Kidney epithelial cell (primary cell): ENCODE measurements around the gene TRIM56. TPM values are rescaled to one million over a fixed set of nuclear protein-coding genes. Genes with fewer than 3 reads are reported as not detected.
A peak's percentile ranks its signal among the peaks of the same experiment; 100 is the strongest.

Experiments used
- DNase-seq: peaks from one replicate; pipeline ENCODE4 v3.0.0-alpha.2; 2010; ENCODE audit warnings: low read depth
- H3K27me3 ChIP-seq: 2 replicates; pipeline ENCODE4 v1.6.0; 2011; ENCODE audit warnings: low read length; ENCODE audit not compliant: control insufficient read depth, insufficient read depth
- H3K36me3 ChIP-seq: 2 replicates; pipeline ENCODE4 v1.5.1; 2011; ENCODE audit warnings: low read length; ENCODE audit not compliant: control insufficient read depth, insufficient read depth
- H3K4me3 ChIP-seq: 2 replicates; pipeline ENCODE4 v1.5.1; 2011; ENCODE audit warnings: low read depth, mild to moderate bottlenecking, control low read depth, low read length
- total RNA-seq: library from RNA; depleted of rRNA; stranded (reverse); fragments of >200 nt; gene quantifications from 2 replicates; pipeline ENCODE4 v1.2.3, GENCODE V29; 2015
- TF ChIP-seq, protein P1 (sequence below): IDR thresholded peaks from 2 replicates; pipeline ENCODE4 v1.5.1; 2011; ENCODE audit warnings: mild to moderate bottlenecking, moderate library complexity, low read length, control low read depth, inconsistent platforms; ENCODE audit not compliant: insufficient read depth, poor library complexity, severe bottlenecking

The TRIM56 gene
- total RNA-seq, 1 donor from 2014 or later: 16.7 TPM

DNA sequence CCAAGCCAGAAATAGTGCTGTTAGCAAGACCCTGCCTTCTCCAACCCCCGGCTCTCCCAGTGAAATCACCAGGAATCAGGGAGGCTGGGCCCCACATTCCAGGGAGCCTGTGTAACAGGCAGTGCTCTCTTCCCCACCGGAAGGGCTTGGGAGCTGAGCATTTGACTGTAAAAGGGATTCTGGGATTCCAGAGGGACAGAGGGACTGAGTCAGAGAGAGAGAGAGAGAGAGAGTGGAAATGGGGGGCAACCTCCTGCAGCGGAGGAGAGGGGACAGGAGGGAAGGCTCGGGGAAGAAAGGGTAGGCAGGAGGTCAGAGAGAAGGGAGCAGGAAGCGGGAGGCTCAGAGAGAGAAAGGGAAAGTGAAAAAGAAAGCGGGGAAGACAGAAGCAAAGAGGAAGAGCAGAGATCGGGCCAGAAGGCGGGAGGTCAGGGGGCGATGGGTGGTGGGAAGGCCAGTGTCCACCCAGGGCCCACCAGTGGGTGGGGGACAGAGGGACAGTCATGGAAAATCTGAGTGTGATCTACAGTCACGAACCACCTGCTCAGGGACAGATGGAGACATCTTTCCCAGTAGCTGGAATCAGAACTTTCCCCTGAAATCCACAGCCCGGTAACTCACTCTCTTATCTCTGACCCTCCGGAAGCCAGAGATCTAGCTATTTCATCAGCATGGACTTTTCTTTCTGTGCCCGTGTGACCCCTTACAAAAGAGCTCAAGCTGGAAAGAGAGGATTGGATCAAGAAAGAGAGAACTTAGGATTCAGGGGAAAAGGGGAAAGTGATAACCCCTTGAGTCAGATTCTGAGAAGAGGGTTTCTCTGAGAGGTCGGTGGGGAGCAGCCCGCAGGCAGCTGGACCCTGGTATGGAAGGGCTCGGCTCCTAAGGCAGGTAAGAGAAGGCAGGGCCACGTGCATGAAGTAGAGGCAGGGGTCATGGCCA lies 37.0 kb downstream of the TRIM56 start:
- TF ChIP-seq, protein P1, sequence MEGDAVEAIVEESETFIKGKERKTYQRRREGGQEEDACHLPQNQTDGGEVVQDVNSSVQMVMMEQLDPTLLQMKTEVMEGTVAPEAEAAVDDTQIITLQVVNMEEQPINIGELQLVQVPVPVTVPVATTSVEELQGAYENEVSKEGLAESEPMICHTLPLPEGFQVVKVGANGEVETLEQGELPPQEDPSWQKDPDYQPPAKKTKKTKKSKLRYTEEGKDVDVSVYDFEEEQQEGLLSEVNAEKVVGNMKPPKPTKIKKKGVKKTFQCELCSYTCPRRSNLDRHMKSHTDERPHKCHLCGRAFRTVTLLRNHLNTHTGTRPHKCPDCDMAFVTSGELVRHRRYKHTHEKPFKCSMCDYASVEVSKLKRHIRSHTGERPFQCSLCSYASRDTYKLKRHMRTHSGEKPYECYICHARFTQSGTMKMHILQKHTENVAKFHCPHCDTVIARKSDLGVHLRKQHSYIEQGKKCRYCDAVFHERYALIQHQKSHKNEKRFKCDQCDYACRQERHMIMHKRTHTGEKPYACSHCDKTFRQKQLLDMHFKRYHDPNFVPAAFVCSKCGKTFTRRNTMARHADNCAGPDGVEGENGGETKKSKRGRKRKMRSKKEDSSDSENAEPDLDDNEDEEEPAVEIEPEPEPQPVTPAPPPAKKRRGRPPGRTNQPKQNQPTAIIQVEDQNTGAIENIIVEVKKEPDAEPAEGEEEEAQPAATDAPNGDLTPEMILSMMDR: no peak
- Histone ChIP-seq H3K36me3 (no peaks in the 10 kb centered on the region), H3K4me3 (no peak overlapping the region), H3K27me3 (no peaks in the 10 kb centered on the region)
- DNase-seq: peak; percentile 92

DNA sequence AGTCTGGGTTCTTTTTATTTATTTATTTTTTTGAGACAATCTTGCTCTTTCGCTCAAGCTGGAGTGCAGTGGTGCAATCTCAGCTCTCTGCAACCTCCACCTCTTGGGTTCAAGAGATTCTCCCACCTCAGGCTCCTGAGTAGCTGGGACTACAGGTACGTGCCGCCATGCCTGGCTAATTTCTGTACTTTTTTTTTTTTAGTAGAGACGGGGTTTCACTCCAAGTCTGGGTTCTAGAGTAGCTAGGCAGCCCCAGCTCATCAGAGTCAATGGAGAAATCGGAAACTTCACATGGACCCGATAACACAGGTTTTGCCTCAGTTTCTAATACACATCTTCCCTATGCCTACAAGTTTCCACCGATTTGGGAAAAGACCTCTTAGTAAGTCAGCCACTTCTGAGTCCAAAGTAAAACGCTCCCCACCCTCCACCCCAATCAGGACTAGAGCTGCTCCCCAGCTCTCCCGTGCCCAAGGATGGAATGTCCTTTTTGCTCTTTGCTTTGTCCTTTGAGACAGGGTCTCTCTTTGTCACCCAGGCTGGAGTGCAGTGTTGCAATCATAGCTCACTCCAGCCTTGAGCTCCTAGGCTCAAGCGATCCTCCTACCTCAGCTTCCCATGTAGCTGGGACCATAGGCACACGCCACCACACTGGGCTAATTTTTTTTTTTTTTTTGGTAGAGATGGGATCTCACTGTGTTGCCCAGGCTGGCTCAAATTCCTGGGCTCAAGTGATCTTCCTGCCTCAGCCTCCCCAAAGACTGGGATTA lies 37.8 kb downstream of the TRIM56 start:
- DNase-seq: no peak
- Histone ChIP-seq H3K27me3 (no peaks in the 10 kb centered on the region), H3K4me3 (no peak overlapping the region), H3K36me3 (no peaks in the 10 kb centered on the region)
- TF ChIP-seq, protein P1: no peak

GRCh38 chr7:101123703-101124068 lies 38.4 kb downstream of the TRIM56 start:
- Histone ChIP-seq H3K4me3 (no peak overlapping the region), H3K36me3 (no peaks in the 10 kb centered on the region), H3K27me3 (no peaks in the 10 kb centered on the region)
- TF ChIP-seq, protein P1: no peak
- no peak for DNase-seq

DNA sequence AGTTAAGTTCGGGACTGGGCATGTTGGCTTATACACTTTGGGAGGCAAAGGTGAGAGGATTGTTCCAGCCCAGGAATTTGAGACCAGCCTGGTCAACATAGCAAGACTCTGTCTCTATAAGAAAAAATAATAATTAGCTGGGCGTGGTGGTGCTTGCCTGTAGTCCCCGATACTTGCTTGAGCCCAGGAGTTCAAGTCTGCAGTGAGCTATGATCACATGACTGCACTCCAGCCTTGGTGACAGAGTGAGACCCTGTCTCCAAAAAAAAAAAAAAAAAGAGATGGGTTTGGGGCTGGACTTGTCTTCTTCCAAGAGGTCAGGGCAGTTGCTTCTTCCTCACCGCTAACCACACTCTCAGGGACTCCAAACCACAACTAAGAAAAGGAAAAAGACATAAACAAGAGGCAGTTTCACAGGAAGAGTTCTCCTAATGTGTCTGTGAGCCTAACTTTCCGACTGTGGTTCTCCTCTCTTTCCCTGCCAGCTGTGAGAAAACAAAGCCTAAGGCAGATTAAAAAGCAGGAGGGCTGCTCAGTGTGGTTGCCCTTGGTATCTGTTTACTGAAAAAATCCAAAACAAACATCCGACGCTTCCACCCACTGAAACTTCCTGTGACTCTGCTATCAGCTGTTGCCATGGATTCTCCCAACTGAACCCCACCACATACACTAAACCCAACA lies 39.2 kb downstream of the TRIM56 start:
- TF ChIP-seq, protein P1: no peak
- Histone ChIP-seq H3K36me3 (no peaks in the 10 kb centered on the region), H3K27me3 (no peaks in the 10 kb centered on the region), H3K4me3 (no peak overlapping the region)
- peak; percentile 70 for DNase-seq

GRCh38 chr7:101125989-101126650 lies 40.8 kb downstream of the TRIM56 start:
- DNase-seq: peak; percentile 65
- Histone ChIP-seq H3K4me3 (no peak overlapping the region), H3K27me3 (no peaks in the 10 kb centered on the region), H3K36me3 (no peaks in the 10 kb centered on the region)
- TF ChIP-seq, protein P1: no peak
